ENCODE measurements around the gene TAPBPL.

The TAPBPL gene

GRCh38 chr12:6457220-6457945 lies 5.5 kb downstream of the TAPBPL start:
- peaks cover 70% of the 10 kb centered on the region for H3K36me3 ChIP-seq (ENCODE audit: insufficient read depth, low read length)
- ATAC-seq (ENCODE audit: insufficient read depth, low read depth) (no peak), DNase-seq (no peak)
- no peak overlapping the region for H2AFZ ChIP-seq (ENCODE audit: low read depth, low read length)
- H4K20me1 ChIP-seq (ENCODE audit: insufficient read depth, low read length) = no peaks in the 10 kb centered on the region
- H3K27ac ChIP-seq (ENCODE audit: low read length) = peak overlapping the region; percentile 22; the same call in 1 of the 2 replicates
- no peaks in the 10 kb centered on the region for H3K27me3 ChIP-seq (ENCODE audit: insufficient read depth, low read length, poor library complexity)
- peaks cover 40% of the 10 kb centered on the region for H3K4me1 ChIP-seq (ENCODE audit: insufficient read depth, low read length)
- no peak overlapping the region for H3K9ac ChIP-seq (ENCODE audit: low read depth, low read length)
- TF ChIP-seq CTCF (IDR thresholded peaks at IDR 0.05; ENCODE audit: borderline replicate concordance, extremely low read depth, low read length, poor library complexity, severe bottlenecking) (no peak), EZH2 (IDR thresholded peaks at IDR 0.05; ENCODE audit: borderline replicate concordance, low read depth, low read length, severe bottlenecking) (no peak)
- H3K79me2 ChIP-seq (ENCODE audit: insufficient read depth, low read length) = peaks cover 12% of the 10 kb centered on the region
- H3K4me2 ChIP-seq (ENCODE audit: insufficient read depth, low read length) = no peak overlapping the region
- H3K4me3 ChIP-seq (ENCODE audit: low read depth in 1 of 2, low read length in 2 of 2) = no peak overlapping the region
- H3K9me3 ChIP-seq (ENCODE audit: insufficient read depth, low read length, severe bottlenecking) = no peaks in the 10 kb centered on the region

DNA sequence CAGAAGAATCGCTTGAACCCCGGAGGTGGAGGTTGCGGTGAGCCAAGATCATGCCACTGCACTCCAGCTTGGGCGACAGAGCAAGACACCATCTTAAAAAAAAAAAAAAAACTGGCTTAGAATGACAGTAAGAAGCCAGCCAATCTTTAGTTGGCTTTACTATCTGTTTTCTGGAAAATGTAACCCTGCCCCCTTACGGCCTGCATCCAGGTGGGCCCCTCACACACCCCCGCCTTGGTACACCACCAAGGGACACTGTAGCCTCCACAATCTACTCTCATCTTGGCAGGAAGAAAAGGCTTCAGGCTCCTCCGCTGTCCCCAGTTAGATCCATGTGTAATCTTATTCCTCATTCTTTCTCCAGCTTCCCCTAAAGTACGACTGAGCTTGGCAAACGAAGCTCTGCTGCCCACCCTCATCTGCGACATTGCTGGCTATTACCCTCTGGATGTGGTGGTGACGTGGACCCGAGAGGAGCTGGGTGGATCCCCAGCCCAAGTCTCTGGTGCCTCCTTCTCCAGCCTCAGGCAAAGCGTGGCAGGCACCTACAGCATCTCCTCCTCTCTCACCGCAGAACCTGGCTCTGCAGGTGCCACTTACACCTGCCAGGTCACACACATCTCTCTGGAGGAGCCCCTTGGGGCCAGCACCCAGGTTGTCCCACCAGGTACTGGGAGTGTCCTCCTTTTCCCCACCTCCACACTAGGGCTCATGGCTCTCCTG lies 6.6 kb downstream of the TAPBPL start:
- no peak for DNase-seq
- H3K27ac ChIP-seq (ENCODE audit: low read length) = no peak overlapping the region
- TF ChIP-seq EZH2 (IDR thresholded peaks at IDR 0.05; ENCODE audit: borderline replicate concordance, low read depth, low read length, severe bottlenecking) = no peak
- TF ChIP-seq CTCF (IDR thresholded peaks at IDR 0.05; ENCODE audit: borderline replicate concordance, extremely low read depth, low read length, poor library complexity, severe bottlenecking) = no peak
- no peak overlapping the region for H3K9ac ChIP-seq (ENCODE audit: low read depth, low read length)
- H3K27me3 ChIP-seq (ENCODE audit: insufficient read depth, low read length, poor library complexity) = no peaks in the 10 kb centered on the region
- H3K4me1 ChIP-seq (ENCODE audit: insufficient read depth, low read length) = peaks cover 40% of the 10 kb centered on the region
- H2AFZ ChIP-seq (ENCODE audit: low read depth, low read length) = no peak overlapping the region
- H4K20me1 ChIP-seq (ENCODE audit: insufficient read depth, low read length) = no peaks in the 10 kb centered on the region
- H3K36me3 ChIP-seq (ENCODE audit: insufficient read depth, low read length) = peaks cover 76% of the 10 kb centered on the region
- no peak overlapping the region for H3K4me3 ChIP-seq (ENCODE audit: low read depth in 1 of 2, low read length in 2 of 2)
- no peak for ATAC-seq (ENCODE audit: insufficient read depth, low read depth)
- H3K9me3 ChIP-seq (ENCODE audit: insufficient read depth, low read length, severe bottlenecking) = no peaks in the 10 kb centered on the region
- peaks cover 7% of the 10 kb centered on the region; the same call in 1 of the 2 replicates for H3K79me2 ChIP-seq (ENCODE audit: insufficient read depth, low read length)
- no peak overlapping the region for H3K4me2 ChIP-seq (ENCODE audit: insufficient read depth, low read length)

- H3K27me3 ChIP-seq (ENCODE audit: insufficient read depth, low read length, poor library complexity) = no peaks in the 10 kb centered on the region
- H3K4me2 ChIP-seq (ENCODE audit: insufficient read depth, low read length) = no peak overlapping the region
- ATAC-seq (ENCODE audit: insufficient read depth, low read depth) (no peak), DNase-seq (no peak)
- no peak overlapping the region for H2AFZ ChIP-seq (ENCODE audit: low read depth, low read length)
- H3K79me2 ChIP-seq (ENCODE audit: insufficient read depth, low read length) = peaks cover 8% of the 10 kb centered on the region
- H3K4me1 ChIP-seq (ENCODE audit: insufficient read depth, low read length) = peaks cover 42% of the 10 kb centered on the region
- H3K9me3 ChIP-seq (ENCODE audit: insufficient read depth, low read length, severe bottlenecking) = no peaks in the 10 kb centered on the region
- no peaks in the 10 kb centered on the region for H4K20me1 ChIP-seq (ENCODE audit: insufficient read depth, low read length)
- H3K27ac ChIP-seq (ENCODE audit: low read length) = no peak overlapping the region
- peaks cover 76% of the 10 kb centered on the region for H3K36me3 ChIP-seq (ENCODE audit: insufficient read depth, low read length)
- no peak for TF ChIP-seq EZH2 (IDR thresholded peaks at IDR 0.05; ENCODE audit: borderline replicate concordance, low read depth, low read length, severe bottlenecking)
- no peak for TF ChIP-seq CTCF (IDR thresholded peaks at IDR 0.05; ENCODE audit: borderline replicate concordance, extremely low read depth, low read length, poor library complexity, severe bottlenecking)
- no peak overlapping the region for H3K4me3 ChIP-seq (ENCODE audit: low read depth in 1 of 2, low read length in 2 of 2)
- H3K9ac ChIP-seq (ENCODE audit: low read depth, low read length) = no peak overlapping the region
These were observed 7.1 kb downstream of the TAPBPL start for GRCh38 chr12:6459004-6459337.

Measured in DND-41 (cell line).